NCI-H2107 treated with DMSO at 0.1 percent for 48 hours (cell line): Measurements from ENCODE around the gene RBM39.
"Not testable (repeated sequence)": the region's sequence is repeated elsewhere in the genome, so short reads cannot be mapped to it uniquely, and the experiment has no call there.

ENCODE experiments used
- DNase-seq: peaks from one replicate; lab custom pipeline; 2025; ENCODE audit not compliant: unreplicated experiment; lab: John Stamatoyannopoulos, UW

RBM39 gene

GRCh38 chr20:35726842-35727711 is 15.0 kb downstream of the RBM39 start:
- no peak for DNase-seq

DNA sequence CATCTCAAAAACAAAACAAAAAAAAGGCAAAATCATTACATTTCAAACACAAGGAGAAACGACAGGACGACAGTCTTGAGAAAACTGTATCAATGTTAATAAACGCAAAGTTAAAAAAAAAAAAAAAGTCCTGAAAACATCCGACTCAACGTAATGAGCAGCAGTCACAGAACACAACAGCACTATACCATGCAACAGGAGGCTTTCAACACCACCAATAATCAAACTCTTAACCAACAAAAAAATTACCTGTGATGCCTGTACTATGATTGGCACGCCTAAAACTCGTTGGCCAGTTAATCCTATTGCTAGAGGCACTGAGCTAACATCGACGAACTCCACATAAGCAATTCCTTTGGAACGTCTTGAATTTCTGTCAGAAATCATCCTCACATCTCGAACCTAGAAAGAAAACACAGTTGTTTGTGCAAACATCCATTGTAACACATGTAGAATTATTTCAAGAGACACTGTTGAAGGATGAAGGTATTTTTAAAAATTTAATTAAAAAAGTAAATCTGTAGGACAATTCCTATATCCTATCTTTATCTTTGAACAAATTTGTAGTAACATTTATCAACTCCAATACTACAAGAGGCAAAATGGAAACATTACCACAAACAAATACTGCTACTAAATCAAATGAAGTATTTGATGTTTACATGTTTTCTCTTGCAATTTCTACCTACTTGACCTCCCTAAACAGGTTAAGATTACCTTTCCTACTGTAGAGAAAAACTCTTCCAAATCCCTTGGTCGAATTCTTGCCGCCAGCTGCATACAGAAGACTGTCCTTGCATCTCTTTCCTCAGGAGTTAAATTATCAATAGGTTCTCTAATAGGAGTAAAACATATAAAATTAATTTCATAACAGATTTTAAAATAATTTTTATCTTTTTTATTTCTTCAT is 17.5 kb downstream of the RBM39 start:
- no peak for DNase-seq

DNA sequence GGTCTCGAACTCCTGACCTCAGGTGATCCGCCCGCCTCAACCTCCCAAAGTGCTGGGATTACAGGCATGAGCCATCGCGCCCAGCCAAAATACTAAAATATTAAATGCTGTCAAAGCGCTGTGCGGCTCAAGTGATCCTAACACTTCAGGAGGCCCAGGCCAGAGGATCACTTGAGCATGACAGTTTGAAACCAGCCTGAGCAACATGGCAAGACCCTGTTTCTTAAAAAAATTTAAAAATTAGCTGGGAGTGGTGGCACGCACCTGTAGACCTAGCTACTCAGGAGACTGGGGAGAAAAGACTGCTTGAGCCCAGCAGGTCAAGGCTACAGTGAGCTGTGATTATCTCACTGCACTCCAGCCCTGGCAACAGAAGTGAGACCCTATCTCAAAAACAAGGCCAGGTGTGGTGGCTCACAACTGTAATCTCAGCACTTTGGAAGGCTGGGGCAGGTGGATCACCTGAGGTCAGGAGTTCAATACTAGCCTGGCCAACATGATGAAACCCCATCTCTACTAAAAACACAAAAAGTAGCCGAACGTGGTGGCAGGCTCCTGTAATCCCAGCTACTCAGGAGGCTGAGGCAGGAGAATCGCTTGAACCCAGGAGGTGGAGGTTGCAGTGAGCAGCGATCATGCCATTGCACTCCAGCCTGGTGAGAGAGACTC is 18.3 kb downstream of the RBM39 start:
- DNase-seq, result not testable (repeated sequence)

GRCh38 chr20:35723275-35723639 is 18.8 kb downstream of the RBM39 start:
- DNase-seq, result not testable (repeated sequence)

- no peak for DNase-seq
Measured at GRCh38 chr20:35721621-35722020, 20.4 kb downstream of the RBM39 start.

DNA sequence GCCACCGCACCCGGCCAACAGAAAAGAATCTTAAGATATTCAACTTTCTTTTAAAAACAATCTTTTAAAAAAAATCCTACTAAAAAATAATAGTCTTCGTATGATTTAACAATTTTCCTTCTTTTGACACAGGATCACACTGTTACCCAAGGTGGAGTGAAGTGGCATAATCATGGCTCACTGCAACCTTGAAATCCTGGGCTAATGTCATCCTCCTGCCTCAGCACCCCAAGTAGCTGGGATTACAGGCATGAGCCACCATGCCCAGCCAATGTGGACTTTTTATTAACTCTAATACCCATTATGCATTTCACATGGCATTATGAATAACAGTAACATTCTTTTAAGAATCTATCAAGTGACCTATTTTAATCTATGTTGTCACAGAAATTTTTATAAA is 20.8 kb downstream of the RBM39 start:
- no peak for DNase-seq

- DNase-seq, result no peak
Measured at GRCh38 chr20:35720165-35721123, 21.6 kb downstream of the RBM39 start.

DNA sequence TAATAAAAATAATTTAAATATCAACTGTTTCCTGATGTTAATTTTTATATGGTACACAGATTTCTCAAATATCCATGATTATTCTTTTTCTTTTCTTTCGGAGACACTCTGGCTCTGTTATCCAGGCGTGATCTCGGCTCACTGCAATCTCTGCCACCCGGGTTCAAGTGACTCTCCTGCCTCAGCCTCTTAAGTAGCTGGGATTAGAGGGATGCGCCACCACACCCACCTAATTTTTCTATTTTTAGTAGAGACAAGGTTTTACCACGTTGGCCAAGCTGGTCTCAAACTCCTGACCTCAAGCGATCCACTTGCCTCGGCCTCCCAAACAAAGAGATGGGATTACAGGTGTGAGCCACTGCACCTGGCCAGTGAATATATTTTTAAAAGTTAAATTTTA is 22.3 kb downstream of the RBM39 start:
- DNase-seq, result no peak

GRCh38 chr20:35718972-35719635 is 23.0 kb downstream of the RBM39 start:
- no peak for DNase-seq

GRCh38 chr20:35718321-35718720 is 23.7 kb downstream of the RBM39 start:
- DNase-seq, result not testable (repeated sequence)

GRCh38 chr20:35716330-35716729 is 25.7 kb downstream of the RBM39 start:
- DNase-seq, result no peak

- DNase-seq, result no peak
Measured at GRCh38 chr20:35715652-35716051, 26.4 kb downstream of the RBM39 start.

DNA sequence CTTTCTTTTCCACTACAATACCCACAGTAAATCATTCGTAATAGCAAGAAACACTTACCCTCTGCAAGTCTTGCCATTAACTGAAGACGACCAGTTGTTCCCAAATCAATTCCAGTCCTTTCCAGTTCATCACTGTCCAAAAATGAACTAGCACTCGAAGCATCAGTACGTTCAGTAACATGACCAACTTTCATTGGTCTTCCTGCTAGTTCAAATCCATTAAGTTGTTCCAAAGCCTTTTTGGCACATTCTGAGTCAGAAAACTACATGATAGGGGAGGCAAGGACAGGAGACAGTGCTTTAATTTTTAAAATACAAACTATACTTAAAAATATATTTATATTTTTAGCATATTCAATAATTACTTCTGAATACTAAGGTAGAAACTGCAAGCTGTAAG is 27.9 kb downstream of the RBM39 start:
- no peak for DNase-seq

GRCh38 chr20:35713120-35713519 is 28.9 kb downstream of the RBM39 start:
- not testable (repeated sequence) for DNase-seq

DNA sequence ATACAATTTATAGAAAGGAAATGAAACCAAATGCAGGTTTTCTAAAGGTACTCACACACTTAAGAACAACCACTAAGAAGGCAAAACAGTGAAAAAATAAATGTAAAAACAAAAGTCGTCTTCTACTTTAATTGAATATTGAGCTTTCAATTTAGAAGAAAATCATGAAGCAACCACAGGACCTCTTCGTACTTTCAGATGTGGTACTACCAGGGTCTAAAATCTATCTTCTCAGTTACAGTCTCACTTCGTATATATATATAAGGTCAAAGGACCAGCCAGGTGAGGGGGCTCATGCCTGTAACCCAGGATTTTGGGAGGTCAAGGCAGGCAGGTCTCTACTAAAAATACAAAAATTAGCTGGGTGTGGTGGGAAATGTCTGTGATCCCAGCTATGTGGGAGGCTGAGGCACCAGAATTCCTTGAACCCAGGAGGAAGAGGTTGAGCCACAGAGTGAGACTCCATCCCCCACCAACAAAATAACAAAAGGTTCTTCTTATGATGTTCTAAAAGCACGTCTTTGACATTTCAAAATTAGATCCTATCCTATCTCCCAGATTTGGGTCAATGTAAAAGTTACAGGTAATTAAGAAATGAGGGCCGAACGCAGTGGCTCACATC is 30.4 kb downstream of the RBM39 start:
- DNase-seq, result no peak

DNA sequence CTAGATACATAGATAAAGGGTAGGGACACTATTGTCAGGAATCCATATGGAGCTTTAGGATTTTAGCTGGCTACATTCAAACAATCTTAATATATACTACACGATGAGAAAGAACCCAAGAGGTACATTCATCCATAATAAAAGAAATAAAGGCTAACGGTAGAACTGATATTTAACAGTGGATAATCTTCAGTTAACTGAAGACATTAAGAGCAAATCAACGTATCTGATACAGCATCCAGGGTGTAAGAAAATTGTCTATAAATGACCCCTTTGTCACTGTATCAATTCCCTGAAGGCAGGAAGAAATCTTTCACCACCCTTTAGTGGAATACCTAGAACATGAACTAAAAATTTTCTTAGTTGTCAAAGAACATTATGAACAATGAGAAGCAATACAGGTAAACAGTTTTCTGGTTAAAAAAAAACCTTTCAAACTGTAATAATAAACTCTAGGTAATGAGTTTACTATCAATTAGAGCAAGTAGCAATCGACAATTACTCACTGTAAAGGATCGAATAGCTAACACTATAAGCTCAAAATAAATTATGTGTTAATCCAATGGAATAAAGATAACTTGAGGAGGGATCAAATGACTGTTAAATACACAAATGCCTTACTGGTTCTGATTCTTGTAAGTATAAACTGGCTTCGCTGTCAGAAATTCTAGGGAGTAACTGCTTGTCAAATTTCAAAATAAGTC is 31.0 kb downstream of the RBM39 start:
- no peak for DNase-seq

GRCh38 chr20:35710039-35710438 is 32.0 kb downstream of the RBM39 start:
- no peak for DNase-seq

DNA sequence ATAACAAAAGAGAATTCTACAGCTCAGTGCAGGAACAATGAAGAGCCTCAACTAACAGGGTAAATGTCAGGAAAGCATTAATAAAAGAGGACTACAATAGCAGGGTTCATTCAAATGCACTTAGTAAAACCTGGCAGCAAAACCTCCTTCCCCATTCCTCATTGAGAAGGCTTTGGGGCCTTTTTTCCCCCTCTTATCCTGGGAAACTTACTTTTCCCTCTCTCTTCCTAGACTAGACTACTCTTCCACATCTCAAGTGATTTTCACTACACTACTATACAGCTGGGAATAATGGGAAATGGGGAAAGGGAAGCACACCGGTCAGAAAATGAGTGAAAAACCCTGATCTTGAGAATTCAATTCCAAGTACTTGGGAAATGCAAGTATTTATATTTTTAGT is 32.8 kb downstream of the RBM39 start:
- no peak for DNase-seq

GRCh38 chr20:35708502-35708901 is 33.6 kb downstream of the RBM39 start:
- no peak for DNase-seq
